Left lung (tissue), 10 donors: Measurements from ENCODE around the gene IRF2BPL. TPM values are rescaled to one million over a fixed set of nuclear protein-coding genes. Genes with fewer than 3 reads are reported as not detected.

Experiments
- ATAC-seq: fragments of 200-7000 bp; cut with Tn5 transposase; one replicate; pipeline ENCODE4 v1.9.1; 2020; ENCODE audit warnings: moderate library complexity
- DNase-seq, 4 donors: peaks; one replicate each; pipeline ENCODE4 v3.0.0-alpha.2; 2013 to 2020
- H3K27ac ChIP-seq, 2 donors: fragments of 200-600 bp; sonication (generic) in 1 of 2; one replicate each; pipeline versions ENCODE4 v1.5.0 to v1.8.0; 2020 to 2021
- H3K27me3 ChIP-seq, 2 donors: fragments of 200-600 bp; sonication (generic) in 1 of 2; one replicate each; pipeline versions ENCODE4 v1.5.0 to v1.8.0; 2020 to 2021
- H3K36me3 ChIP-seq, 2 donors: fragments of 200-600 bp; sonication (generic) in 1 of 2; one replicate each; pipeline versions ENCODE4 v1.5.0 to v1.8.0; 2020 to 2021
- H3K4me1 ChIP-seq, 2 donors: fragments of 200-600 bp; one replicate each; pipeline ENCODE4 v1.8.0; 2021
- H3K4me3 ChIP-seq, 2 donors: fragments of 200-600 bp; sonication (generic) in 1 of 2; one replicate each; pipeline versions ENCODE4 v1.5.0 to v1.8.0; 2020 to 2021; ENCODE audit warnings: mild to moderate bottlenecking in 1 of 2
- H3K9me3 ChIP-seq, 2 donors: fragments of 200-600 bp; sonication (generic) in 1 of 2; one replicate each; pipeline versions ENCODE4 v1.5.0 to v1.8.0; 2020 to 2021
- intact Hi-C, 2 donors: fragments of 100-400 bp; cut with DNase I; formaldehyde crosslinking; loops; one replicate each; pipeline versions ENCODE4 v1.11.2 to v1.14.2; 2022
- polyA plus RNA-seq, 6 donors: library from polyadenylated mRNA; unstranded; fragments of 120-200 nt; gene quantifications; one replicate each; pipeline ENCODE4 v1.2.1, GENCODE V29; 2013; ENCODE audit not compliant: insufficient read length in 6 of 6
- total RNA-seq, 2 donors: library from RNA; stranded (reverse); fragmentation: NEBNext Ultra II Directional; extraction: Animal tissue kit (Norgen Biotek cat#: 25700); gene quantifications; one replicate each; pipeline ENCODE4 v1.2.1, GENCODE V29; 2021
- TF ChIP-seq, protein P1 (sequence below), 2 donors: fragments of 200-600 bp; sonication (generic) in 1 of 2; IDR thresholded peaks; one replicate each; pipeline versions ENCODE4 v1.5.0 to v1.8.0; 2021; ENCODE audit warnings: antibody characterized with exemption in 2 of 2
- donor health status: DM: no; HTN: yes; CAD: no.
- donor health status: DM: no; HTN: no; CAD: no.

Gene IRF2BPL
- total and polyA plus RNA-seq, 8 donors, result 22.8 to 50.0 (median 44.3) TPM

DNA sequence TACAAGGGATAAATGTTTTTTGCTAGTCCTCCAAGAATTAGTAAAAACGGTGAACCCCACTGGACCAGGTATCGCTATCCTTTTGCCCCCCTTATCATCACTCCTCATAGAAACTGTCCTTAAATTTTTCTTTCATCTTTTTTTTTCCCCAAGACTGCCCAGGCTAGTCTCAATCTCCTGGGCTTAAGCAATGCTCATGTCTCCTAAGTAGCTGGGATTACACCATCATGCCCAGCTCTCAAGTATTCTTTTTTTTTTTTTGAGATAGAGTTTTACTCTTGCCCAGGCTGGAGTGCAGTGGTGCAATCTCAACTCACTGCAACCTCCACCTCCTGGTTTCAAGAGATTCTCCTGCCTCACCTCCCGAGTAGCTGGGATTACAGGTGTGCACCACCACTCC is 9.7 kb downstream of the IRF2BPL start:
- intact Hi-C loops, result no loop called here
- DNase-seq (no peak), ATAC-seq (peak; percentile 13)
- H3K4me3 ChIP-seq, result no peak overlapping the region
- no peaks in the 10 kb centered on the region for H3K27me3 ChIP-seq
- H3K4me1 ChIP-seq, result peaks cover 12 to 20% of the 10 kb centered on the region in 2 donors
- H3K36me3 ChIP-seq, result peaks cover 0 to 8% of the 10 kb centered on the region in 2 donors
- TF ChIP-seq, protein P1, sequence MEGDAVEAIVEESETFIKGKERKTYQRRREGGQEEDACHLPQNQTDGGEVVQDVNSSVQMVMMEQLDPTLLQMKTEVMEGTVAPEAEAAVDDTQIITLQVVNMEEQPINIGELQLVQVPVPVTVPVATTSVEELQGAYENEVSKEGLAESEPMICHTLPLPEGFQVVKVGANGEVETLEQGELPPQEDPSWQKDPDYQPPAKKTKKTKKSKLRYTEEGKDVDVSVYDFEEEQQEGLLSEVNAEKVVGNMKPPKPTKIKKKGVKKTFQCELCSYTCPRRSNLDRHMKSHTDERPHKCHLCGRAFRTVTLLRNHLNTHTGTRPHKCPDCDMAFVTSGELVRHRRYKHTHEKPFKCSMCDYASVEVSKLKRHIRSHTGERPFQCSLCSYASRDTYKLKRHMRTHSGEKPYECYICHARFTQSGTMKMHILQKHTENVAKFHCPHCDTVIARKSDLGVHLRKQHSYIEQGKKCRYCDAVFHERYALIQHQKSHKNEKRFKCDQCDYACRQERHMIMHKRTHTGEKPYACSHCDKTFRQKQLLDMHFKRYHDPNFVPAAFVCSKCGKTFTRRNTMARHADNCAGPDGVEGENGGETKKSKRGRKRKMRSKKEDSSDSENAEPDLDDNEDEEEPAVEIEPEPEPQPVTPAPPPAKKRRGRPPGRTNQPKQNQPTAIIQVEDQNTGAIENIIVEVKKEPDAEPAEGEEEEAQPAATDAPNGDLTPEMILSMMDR (IDR thresholded peaks at IDR 0.05), result no peak
- no peaks in the 10 kb centered on the region for H3K9me3 ChIP-seq
- no peak overlapping the region for H3K27ac ChIP-seq

DNA sequence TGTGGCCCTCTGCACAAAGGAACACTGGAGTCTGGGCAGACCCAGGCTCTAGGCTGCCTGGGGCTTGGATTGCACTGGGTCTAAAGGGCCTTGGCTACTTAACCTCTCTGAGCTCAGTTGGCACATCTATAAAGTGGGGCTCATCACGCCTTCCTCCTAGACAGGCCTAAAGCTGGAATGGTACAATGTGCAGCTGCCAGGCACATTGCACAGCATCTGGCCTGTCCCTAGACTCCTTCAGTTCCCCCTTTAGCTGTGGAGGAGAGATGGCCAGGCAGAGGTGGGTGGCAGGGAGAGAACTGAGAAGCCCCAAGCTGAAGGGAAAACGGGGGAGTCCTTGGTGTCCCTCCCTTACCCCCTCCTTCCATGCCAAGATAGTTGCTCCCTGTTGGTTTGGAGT is 10.8 kb downstream of the IRF2BPL start:
- Histone ChIP-seq H3K9me3 (no peaks in the 10 kb centered on the region), H3K27ac (no peak overlapping the region), H3K4me3 (no peak overlapping the region), H3K4me1 (peaks cover 1 to 9% of the 10 kb centered on the region in 2 donors), H3K27me3 (no peaks in the 10 kb centered on the region), H3K36me3 (no peaks in the 10 kb centered on the region)
- TF ChIP-seq, protein P1 (IDR thresholded peaks at IDR 0.05), result no peak
- ATAC-seq (no peak), DNase-seq (no peak)
- intact Hi-C loops, result no loop called here

DNA sequence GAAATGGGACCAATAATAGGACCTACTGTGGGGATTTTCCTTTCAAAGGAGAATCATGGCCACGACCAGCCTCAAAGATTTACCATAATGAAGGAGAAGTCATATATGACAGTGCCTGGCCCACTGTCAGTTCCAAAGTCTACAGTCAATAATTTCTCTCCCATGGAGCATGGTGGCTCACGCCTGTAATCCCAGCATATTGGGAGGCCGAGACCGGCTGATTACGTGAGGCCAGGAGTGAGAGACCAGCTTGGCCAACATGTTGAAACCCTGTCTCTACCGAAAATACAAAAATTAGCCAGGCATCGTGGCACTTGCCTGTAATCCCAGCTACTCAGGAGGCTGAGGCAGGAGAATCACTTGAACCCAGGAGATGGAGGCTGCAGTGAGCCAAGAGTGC is 13.8 kb downstream of the IRF2BPL start:
- Histone ChIP-seq H3K9me3 (no peaks in the 10 kb centered on the region), H3K27me3 (no peaks in the 10 kb centered on the region), H3K27ac (no peak overlapping the region), H3K4me3 (no peak overlapping the region), H3K36me3 (no peaks in the 10 kb centered on the region), H3K4me1 (peaks cover 0 to 6% of the 10 kb centered on the region in 2 donors)
- DNase-seq, result no peak
- TF ChIP-seq, protein P1 (IDR thresholded peaks at IDR 0.05), result no peak
- no peak for ATAC-seq
- intact Hi-C loops, result no loop called here

DNA sequence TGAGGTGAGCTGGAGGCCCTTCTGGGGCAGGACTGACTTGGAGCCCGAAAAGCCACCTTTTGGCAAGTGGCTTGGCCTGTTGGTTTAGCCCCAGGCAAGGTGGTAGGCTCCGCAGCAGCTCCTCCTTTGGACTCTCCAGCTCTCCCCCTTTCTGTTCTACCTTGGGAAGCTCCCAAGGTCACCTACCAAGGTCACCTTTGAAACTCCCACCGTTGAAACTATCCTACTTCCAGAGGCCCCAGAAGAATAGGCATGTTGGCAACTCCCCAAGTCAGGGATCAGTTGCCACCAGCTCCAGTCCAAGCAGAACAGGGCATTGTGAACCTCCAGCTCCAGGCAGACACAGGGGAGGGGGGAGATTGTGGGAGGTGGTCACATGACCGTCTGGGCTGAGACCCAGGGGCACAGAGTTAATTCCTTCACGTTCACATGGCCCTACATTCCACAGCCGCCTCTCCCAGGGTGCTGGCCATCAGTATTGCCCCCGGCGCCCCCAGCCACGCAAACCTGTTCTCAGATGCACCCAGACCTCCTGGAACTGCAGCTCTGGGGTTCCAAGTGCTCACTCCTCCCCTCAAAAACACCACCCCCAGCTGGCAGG is 14.4 kb downstream of the IRF2BPL start:
- TF ChIP-seq, protein P1 (IDR thresholded peaks at IDR 0.05), result no peak
- intact Hi-C loops, result no loop called here

DNA sequence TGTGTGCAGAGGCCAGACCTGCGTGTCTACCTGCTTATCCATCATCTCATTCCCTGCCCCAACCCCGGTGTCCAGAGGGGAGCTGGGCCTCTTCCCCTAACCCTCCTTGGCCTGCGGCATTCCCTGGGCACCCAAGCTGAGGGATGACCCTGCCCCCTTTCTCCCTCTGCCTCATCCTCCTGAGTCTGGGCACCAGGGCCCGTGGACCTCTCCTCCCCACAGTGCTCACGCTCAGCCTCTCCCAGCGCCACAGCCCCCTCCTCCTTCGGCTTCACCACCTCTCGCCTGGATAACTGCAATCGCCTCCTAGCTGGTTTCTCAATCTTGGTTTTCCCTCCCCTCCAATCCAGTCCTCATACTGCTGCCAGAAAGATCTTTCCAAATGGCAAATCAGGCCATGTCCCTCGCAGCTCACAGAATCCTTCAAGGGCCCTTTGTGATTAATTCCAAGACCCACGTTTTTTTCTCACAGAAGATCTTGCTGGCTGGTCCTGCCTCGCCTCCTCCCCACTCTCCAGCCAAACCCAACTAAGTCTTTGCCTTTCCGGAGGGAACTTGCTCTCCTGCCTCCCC is 16.2 kb downstream of the IRF2BPL start:
- Histone ChIP-seq H3K4me1 (peaks cover 0 to 10% of the 10 kb centered on the region in 2 donors), H3K27ac (no peak overlapping the region), H3K27me3 (no peaks in the 10 kb centered on the region), H3K4me3 (no peak overlapping the region), H3K36me3 (no peaks in the 10 kb centered on the region), H3K9me3 (no peaks in the 10 kb centered on the region)
- TF ChIP-seq, protein P1 (IDR thresholded peaks at IDR 0.05), result no peak
- intact Hi-C loops, result no loop called here
- DNase-seq, result no peak
- ATAC-seq, result no peak

More for the DNA sequence above, 14.4 kb downstream of the IRF2BPL start:
- Histone ChIP-seq H3K4me3 (no peak overlapping the region), H3K27me3 (no peaks in the 10 kb centered on the region), H3K4me1 (peaks cover 0 to 6% of the 10 kb centered on the region in 2 donors), H3K36me3 (no peaks in the 10 kb centered on the region), H3K9me3 (no peaks in the 10 kb centered on the region), H3K27ac (no peak overlapping the region)
- DNase-seq (peak in 2 of 4 donors; percentile 71 to 89), ATAC-seq (peak; percentile 64)
